ENCODE results near the gene SRBD1. TPM values are rescaled to one million over a fixed set of nuclear protein-coding genes. Genes with fewer than 3 reads are reported as not detected.

SRBD1 gene
- total RNA-seq, 1 donor from 2014 or later, result 9.1 TPM

DNA sequence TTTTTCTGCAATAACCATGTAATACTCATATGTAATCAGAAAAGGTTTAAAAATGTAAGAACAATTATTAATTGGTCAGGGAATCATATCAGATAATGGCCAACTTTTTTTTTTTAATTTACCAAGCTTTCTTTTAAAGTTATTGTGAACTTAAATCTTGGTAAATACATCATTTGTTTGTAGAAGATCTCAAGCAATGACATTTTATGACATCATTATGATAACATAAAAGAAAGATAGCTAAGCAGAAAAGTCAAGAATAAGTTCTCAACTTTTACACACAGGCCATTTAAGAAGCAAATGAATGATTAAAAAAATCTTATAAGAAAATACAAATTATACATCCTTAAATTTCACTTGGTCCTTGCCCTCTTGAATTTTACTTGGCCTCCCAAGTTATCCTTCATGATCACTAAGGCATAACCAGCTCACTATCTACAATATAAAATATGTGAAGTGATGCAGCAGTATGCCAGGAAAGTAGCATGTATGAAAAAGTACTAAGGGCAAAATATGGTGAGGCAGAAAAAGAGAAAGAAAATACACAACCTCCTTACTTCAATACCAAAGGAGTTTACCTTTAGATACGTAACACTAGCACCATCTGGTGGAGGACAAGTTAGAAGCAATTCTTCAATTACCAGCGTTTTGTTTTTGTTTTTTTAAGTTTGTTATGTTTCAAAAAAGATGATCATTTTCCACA, 116.6 kb downstream of the SRBD1 start:
- H3K27me3 ChIP-seq, result no peaks in the 10 kb centered on the region
- no peaks in the 10 kb centered on the region for H3K36me3 ChIP-seq
- no peaks in the 10 kb centered on the region for H3K4me1 ChIP-seq
- H3K4me3 ChIP-seq, result no peak overlapping the region
- intact Hi-C loops (cut with DNase I), result loop anchor here (2.0 kb wide), 1 partner anchor 512 kb away; no protein-coding TSS in a partner anchor
- no peaks in the 10 kb centered on the region for H3K9me3 ChIP-seq
- DNase-seq (ENCODE audit: extremely low spot score in 2 of 2), result no peak
- TF ChIP-seq, protein P1, sequence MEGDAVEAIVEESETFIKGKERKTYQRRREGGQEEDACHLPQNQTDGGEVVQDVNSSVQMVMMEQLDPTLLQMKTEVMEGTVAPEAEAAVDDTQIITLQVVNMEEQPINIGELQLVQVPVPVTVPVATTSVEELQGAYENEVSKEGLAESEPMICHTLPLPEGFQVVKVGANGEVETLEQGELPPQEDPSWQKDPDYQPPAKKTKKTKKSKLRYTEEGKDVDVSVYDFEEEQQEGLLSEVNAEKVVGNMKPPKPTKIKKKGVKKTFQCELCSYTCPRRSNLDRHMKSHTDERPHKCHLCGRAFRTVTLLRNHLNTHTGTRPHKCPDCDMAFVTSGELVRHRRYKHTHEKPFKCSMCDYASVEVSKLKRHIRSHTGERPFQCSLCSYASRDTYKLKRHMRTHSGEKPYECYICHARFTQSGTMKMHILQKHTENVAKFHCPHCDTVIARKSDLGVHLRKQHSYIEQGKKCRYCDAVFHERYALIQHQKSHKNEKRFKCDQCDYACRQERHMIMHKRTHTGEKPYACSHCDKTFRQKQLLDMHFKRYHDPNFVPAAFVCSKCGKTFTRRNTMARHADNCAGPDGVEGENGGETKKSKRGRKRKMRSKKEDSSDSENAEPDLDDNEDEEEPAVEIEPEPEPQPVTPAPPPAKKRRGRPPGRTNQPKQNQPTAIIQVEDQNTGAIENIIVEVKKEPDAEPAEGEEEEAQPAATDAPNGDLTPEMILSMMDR (IDR thresholded peaks at IDR 0.05), result peak; percentile 60 to 76 (median 70)
- TF ChIP-seq POLR2AphosphoS5 (IDR thresholded peaks at IDR 0.05; ENCODE audit: insufficient read depth in 1 of 2, low read depth in 1 of 2), result no peak
- H3K27ac ChIP-seq, result no peak overlapping the region

DNA sequence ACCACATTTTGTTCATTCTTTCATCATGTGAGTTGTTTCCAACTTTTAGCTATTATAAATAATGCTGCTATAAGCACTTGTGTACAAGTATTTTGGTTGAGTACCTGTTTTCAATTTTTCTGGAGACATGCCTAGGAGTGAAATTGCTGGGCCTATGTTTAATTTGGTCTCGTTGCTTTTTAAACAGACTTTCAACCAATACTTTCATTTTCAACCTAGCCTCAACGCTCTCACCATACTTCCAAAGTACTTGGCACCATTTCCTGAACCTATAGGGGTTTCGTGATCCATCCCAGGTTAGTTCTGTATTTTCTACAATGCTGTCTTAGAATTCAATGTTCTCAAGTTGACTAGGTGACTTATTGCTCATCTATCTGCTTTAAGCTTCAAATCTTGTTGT, 126.1 kb downstream of the SRBD1 start:
- H3K9me3 ChIP-seq, result no peaks in the 10 kb centered on the region
- no peak for DNase-seq (ENCODE audit: extremely low spot score in 2 of 2)
- H3K27me3 ChIP-seq, result no peaks in the 10 kb centered on the region
- intact Hi-C loops (cut with DNase I), result no loop called here
- H3K36me3 ChIP-seq, result no peaks in the 10 kb centered on the region
- TF ChIP-seq POLR2A (IDR thresholded peaks at IDR 0.05), result no peak
- TF ChIP-seq POLR2AphosphoS5 (IDR thresholded peaks at IDR 0.05; ENCODE audit: insufficient read depth in 1 of 2, low read depth in 1 of 2), result no peak
- TF ChIP-seq, protein P1 (IDR thresholded peaks at IDR 0.05), result no peak
- no peak overlapping the region for H3K27ac ChIP-seq
- no peak overlapping the region for H3K4me3 ChIP-seq
- no peaks in the 10 kb centered on the region for H3K4me1 ChIP-seq

DNA sequence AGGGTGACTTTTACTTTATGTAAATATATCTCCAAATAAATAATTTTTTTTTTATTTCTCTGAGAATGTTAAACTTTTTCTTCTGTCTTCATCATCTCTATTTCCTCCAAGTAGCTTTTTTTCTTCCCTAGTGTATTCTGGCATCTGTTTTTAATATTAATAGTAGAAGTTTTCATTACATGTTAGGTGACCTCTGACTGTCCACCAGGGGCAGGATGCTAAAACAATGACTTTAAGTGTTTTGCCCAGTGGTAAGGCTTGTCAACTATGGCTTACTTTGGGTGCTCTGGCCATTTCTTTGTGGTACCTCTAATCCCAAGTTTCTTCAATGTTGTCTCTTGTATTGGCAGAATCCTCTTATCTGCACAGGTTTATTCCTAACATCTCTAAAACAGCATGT, 127.1 kb downstream of the SRBD1 start:
- intact Hi-C loops (cut with DNase I), result no loop called here
- TF ChIP-seq POLR2A (IDR thresholded peaks at IDR 0.05) (no peak), POLR2AphosphoS5 (IDR thresholded peaks at IDR 0.05; ENCODE audit: insufficient read depth in 1 of 2, low read depth in 1 of 2) (no peak)
- TF ChIP-seq, protein P1 (IDR thresholded peaks at IDR 0.05), result no peak
- no peak for DNase-seq (ENCODE audit: extremely low spot score in 2 of 2)
- Histone ChIP-seq H3K36me3 (no peaks in the 10 kb centered on the region), H3K4me1 (no peaks in the 10 kb centered on the region), H3K9me3 (no peaks in the 10 kb centered on the region), H3K4me3 (no peak overlapping the region), H3K27ac (no peak overlapping the region), H3K27me3 (no peaks in the 10 kb centered on the region)

DNA sequence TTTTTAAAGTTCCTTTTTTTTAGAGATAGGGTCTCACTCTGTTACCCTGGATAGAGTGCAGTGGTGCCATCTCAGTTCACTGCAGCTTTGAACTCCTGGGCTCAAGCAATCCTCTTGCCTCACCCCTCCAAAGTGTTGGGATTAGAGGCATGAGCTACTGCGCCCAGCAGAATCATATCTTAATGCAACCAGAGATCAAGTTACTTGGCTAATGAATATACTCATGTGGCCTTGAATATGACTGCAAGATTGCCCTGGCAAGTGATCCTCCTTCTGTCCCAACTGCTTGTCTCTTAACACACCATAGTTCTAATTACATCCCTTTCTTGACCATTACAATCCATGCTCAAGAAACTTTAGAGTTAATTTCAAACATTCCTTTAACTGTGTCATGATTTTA, 133.5 kb downstream of the SRBD1 start:
- Histone ChIP-seq H3K27ac (no peak overlapping the region), H3K36me3 (no peaks in the 10 kb centered on the region), H3K27me3 (no peaks in the 10 kb centered on the region), H3K4me1 (no peaks in the 10 kb centered on the region), H3K4me3 (no peak overlapping the region), H3K9me3 (no peaks in the 10 kb centered on the region)
- TF ChIP-seq, protein P1 (IDR thresholded peaks at IDR 0.05), result no peak
- no peak for TF ChIP-seq POLR2A (IDR thresholded peaks at IDR 0.05)
- TF ChIP-seq POLR2AphosphoS5 (IDR thresholded peaks at IDR 0.05; ENCODE audit: insufficient read depth in 1 of 2, low read depth in 1 of 2), result no peak
- intact Hi-C loops (cut with DNase I), result no loop called here
- DNase-seq (ENCODE audit: extremely low spot score in 2 of 2), result no peak

DNA sequence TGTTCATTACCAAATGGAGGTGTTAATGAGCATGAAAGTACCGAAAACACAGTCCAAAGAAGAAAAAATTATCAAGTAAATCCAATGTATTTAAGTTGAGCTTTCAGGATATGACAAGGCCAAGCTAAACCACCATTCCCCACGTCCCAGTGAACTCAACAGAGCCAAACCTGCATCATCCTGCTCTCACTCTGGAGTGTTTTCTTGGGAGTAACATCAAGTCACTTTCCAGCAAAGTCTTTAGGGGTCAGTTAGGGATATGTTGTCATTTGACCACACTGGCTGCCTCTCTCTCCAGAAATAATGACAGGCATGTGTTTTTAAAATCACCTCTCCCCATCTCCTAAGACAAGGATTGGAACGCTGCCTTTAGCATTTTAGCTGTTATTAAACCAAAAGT, 140.5 kb downstream of the SRBD1 start:
- H3K4me3 ChIP-seq, result no peak overlapping the region
- TF ChIP-seq POLR2A (IDR thresholded peaks at IDR 0.05), result no peak
- TF ChIP-seq, protein P1 (IDR thresholded peaks at IDR 0.05), result no peak
- TF ChIP-seq POLR2AphosphoS5 (IDR thresholded peaks at IDR 0.05; ENCODE audit: insufficient read depth in 1 of 2, low read depth in 1 of 2), result no peak
- no peaks in the 10 kb centered on the region for H3K9me3 ChIP-seq
- no peaks in the 10 kb centered on the region for H3K4me1 ChIP-seq
- H3K36me3 ChIP-seq, result no peaks in the 10 kb centered on the region
- intact Hi-C loops (cut with DNase I), result no loop called here
- no peak overlapping the region for H3K27ac ChIP-seq
- no peak for DNase-seq (ENCODE audit: extremely low spot score in 2 of 2)
- no peaks in the 10 kb centered on the region for H3K27me3 ChIP-seq
